COR-L47 (cell line): Measurements from ENCODE around the gene RPS29.
"Not testable (repeated sequence)": the region's sequence is repeated elsewhere in the genome, so short reads cannot be mapped to it uniquely, and the experiment has no call there.

Experiments used
- DNase-seq: peaks from one replicate; lab custom pipeline; 2025; lab: John Stamatoyannopoulos, UW

RPS29 gene

GRCh38 chr14:49585803-49586672, at the start of gene RPS29:
TSS of gene RPS29 (minus strand) at chr14:49586380. CDS start at chr14:49586346, 34 bp downstream.
- DNase-seq, result peak; percentile 98

GRCh38 chr14:49634547-49635334, 48.6 kb upstream of the RPS29 start, which contains the start of gene DNAAF2:
TSS of gene DNAAF2 (minus strand) at chr14:49635244. CDS start at chr14:49635149, 95 bp downstream.
- peak; percentile 50 for DNase-seq

GRCh38 chr14:49633640-49634546, 47.7 kb upstream of the RPS29 start:
- peak; percentile 91 for DNase-seq

- no peak for DNase-seq
Observed at GRCh38 chr14:49623941-49624839, 38.0 kb upstream of the RPS29 start.

- DNase-seq, result no peak
Observed at GRCh38 chr14:49623387-49623786, 37.2 kb upstream of the RPS29 start.

- no peak for DNase-seq
Observed at GRCh38 chr14:49622022-49622607, 35.9 kb upstream of the RPS29 start.

GRCh38 chr14:49621114-49621881, 35.1 kb upstream of the RPS29 start:
- peak; percentile 41 for DNase-seq

GRCh38 chr14:49620182-49621113, 34.3 kb upstream of the RPS29 start, which contains the start of the genes MGAT2 and RPL36AL:
TSS of gene MGAT2 (plus strand) at chr14:49620799. CDS start at chr14:49621269, 470 bp downstream.
TSS of gene RPL36AL (minus strand) at chr14:49620626. CDS start at chr14:49619104, 1,522 bp downstream.
- peak; percentile 96 for DNase-seq

GRCh38 chr14:49619730-49620129, 33.5 kb upstream of the RPS29 start:
- DNase-seq, result no peak

GRCh38 chr14:49619273-49619672, 33.1 kb upstream of the RPS29 start:
- not testable (repeated sequence) for DNase-seq

- no peak for DNase-seq
Observed at GRCh38 chr14:49617852-49618519, 31.8 kb upstream of the RPS29 start.

- DNase-seq, result no peak
Observed at GRCh38 chr14:49615776-49616175, 29.6 kb upstream of the RPS29 start.

GRCh38 chr14:49614196-49614595, 28.0 kb upstream of the RPS29 start:
- DNase-seq, result no peak

- no peak for DNase-seq
Observed at GRCh38 chr14:49612671-49613070, 26.5 kb upstream of the RPS29 start.

- no peak for DNase-seq
Observed at GRCh38 chr14:49612251-49612650, 26.1 kb upstream of the RPS29 start.

GRCh38 chr14:49607583-49607982, 21.4 kb upstream of the RPS29 start:
- DNase-seq, result no peak

- DNase-seq, result peak; percentile 77
Observed at GRCh38 chr14:49598485-49599300, 12.5 kb upstream of the RPS29 start, which contains the start of gene LRR1. TSS of gene LRR1 (plus strand) at chr14:49598940. CDS start at chr14:49599021, 81 bp downstream.
